Measurements from ENCODE around the gene LSM3.
A peak's percentile ranks its signal among the peaks of the same experiment; 100 is the strongest.

Gene LSM3

DNA sequence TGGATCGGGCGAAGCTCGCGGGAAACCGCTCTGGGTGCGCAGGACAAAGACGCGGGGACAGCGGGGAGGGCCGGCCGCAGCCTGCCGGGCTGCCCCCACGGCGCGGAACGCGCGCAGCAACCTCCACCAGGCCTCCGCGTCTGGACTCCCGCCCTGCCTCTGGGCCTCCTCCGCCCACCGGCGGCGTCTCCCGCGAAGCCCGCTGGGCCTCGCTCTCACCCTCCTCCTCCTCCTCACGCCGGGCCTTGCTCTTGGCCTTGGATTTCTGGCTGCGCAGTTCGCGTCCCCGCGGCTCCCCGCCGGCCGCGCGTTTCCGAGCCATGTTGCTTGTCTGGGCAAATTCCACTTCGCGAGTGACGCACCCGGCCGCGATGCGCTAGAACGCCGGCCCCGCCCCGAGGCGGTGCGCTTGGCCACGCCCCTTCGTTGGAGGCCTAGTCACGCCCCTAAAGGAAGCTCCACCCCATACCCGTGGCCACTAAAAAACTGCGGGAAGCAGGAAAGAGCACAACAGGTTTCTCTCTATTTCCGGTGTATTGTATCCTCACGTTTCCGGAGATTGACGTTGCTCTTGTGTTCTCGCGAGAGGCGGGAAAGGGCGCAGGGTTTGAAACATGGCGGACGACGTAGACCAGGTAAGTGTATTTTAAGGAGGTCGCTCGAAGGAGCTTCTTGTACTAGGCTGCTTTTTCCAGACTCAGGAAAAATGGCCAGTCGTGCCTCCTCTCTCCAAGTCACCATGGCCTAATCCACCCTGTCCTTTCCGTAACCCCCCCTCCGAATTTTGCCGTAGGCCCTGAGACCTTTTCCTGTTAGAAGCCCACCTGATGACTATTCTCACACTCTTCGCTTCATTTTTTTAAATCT, at the start of gene LSM3, which contains the start of gene XPC:
Gene LSM3, plus strand, starts transcription at position 571 of the 867 bp plus-strand sequence. Its CDS starts 44 bp downstream, at position 615.
Gene XPC, minus strand, starts transcription at position 355 of the 867 bp plus-strand sequence. Its CDS starts 33 bp downstream, at position 322.
- peak within 1 kb of the TSS; percentile 96 for H3K4me3 Mint-ChIP-seq
- peak within 1 kb of the TSS; percentile 99 for H3K27ac Mint-ChIP-seq
- no peaks in the 10 kb centered on the region for H3K9me3 Mint-ChIP-seq
- H3K4me1 Mint-ChIP-seq (ENCODE audit: low read depth): peaks cover 59% of the 10 kb centered on the region
- H3K27me3 Mint-ChIP-seq (ENCODE audit: low read depth): no peaks in the 10 kb centered on the region
- H3K36me3 Mint-ChIP-seq (ENCODE audit: low read depth): peaks cover 27% of the 10 kb centered on the region

DNA sequence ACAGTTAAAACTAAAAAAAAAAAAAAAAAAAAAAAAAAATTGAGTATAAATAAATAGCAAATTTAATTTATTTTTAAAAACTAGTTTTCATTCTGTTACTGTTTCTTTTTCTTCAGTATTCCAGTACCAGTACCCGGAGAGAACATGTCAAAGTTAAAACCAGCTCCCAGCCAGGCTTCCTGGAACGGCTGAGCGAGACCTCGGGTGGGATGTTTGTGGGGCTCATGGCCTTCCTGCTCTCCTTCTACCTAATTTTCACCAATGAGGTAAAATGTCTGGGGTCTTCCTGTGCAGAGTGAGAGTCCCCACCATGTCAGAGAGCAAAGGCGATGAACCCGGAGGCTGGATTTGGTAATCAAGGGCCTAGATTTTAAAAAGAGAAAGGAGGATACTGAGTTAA, 49.3 kb upstream of the LSM3 start:
- Mint-ChIP-seq H3K27me3 (ENCODE audit: low read depth) (no peaks in the 10 kb centered on the region), H3K36me3 (ENCODE audit: low read depth) (peaks cover 48% of the 10 kb centered on the region), H3K4me3 (no peak overlapping the region), H3K9me3 (no peaks in the 10 kb centered on the region), H3K4me1 (ENCODE audit: low read depth) (peaks cover 34% of the 10 kb centered on the region), H3K27ac (no peak overlapping the region)

DNA sequence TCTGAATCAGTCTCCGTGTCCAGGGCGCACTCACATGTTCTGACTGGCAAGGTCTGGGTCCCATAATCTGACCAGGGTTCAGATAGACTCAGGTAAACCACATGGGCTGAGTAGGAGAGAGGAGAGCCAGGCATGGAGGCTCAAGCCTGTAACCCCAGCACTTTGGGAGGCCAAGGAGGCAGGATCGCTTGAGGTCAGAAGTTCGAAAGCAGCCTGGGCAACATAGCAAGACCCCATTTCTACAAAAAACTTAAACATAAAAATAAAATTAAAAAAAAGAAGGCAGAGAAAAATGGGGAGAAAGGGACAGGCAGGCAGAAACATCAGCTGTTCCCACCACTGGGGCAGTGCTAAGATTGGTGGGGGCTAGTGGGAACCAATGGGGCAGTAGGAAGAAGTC, 48.4 kb upstream of the LSM3 start:
- no peaks in the 10 kb centered on the region for H3K27me3 Mint-ChIP-seq (ENCODE audit: low read depth)
- H3K4me1 Mint-ChIP-seq (ENCODE audit: low read depth): peaks cover 34% of the 10 kb centered on the region
- peaks cover 48% of the 10 kb centered on the region for H3K36me3 Mint-ChIP-seq (ENCODE audit: low read depth)
- no peak overlapping the region for H3K4me3 Mint-ChIP-seq
- no peak overlapping the region for H3K27ac Mint-ChIP-seq
- H3K9me3 Mint-ChIP-seq: no peaks in the 10 kb centered on the region

DNA sequence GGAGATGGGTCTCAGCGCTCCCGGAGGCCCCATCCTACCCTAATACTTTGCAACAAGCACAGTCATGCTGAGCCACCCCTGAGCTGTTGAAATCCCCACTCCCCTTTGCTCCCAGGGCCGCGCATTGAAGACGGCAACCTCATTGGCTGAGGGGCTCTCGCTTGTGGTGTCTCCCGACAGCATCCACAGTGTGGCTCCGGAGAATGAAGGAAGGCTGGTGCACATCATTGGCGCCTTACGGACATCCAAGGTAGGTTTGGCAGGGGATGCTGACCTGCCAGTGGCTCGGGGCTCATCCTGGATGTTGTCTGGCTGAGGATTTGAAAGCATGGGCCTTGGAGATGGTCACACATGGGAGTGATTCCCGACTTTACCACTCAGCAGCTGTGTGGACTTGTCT, 47.9 kb upstream of the LSM3 start:
- Mint-ChIP-seq H3K36me3 (ENCODE audit: low read depth) (peaks cover 50% of the 10 kb centered on the region), H3K4me1 (ENCODE audit: low read depth) (peaks cover 33% of the 10 kb centered on the region), H3K27me3 (ENCODE audit: low read depth) (no peaks in the 10 kb centered on the region), H3K27ac (no peak overlapping the region), H3K9me3 (no peaks in the 10 kb centered on the region), H3K4me3 (no peak overlapping the region)

DNA sequence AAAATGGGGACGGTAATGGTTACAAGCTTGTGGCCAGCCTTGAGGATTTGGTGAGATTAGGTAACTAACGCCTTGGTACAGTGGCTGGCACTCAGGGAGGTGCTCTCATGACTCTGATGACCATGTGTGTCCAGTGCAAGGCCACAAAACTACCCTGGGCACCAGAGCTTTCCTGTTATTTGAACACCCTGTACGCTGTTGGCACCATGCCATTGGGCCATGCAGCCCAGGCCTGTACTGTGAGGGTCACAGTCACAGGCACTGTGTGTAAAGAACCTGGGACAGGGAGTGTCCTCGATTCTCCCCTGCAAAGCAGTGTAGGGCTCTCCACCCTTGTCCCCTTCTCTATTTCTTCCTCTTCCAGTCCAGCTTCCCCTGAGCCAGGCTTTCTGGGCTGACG, 47.5 kb upstream of the LSM3 start:
- Mint-ChIP-seq H3K4me1 (ENCODE audit: low read depth) (peaks cover 29% of the 10 kb centered on the region), H3K36me3 (ENCODE audit: low read depth) (peaks cover 55% of the 10 kb centered on the region), H3K9me3 (no peaks in the 10 kb centered on the region), H3K27ac (no peak overlapping the region), H3K4me3 (no peak overlapping the region), H3K27me3 (ENCODE audit: low read depth) (no peaks in the 10 kb centered on the region)

DNA sequence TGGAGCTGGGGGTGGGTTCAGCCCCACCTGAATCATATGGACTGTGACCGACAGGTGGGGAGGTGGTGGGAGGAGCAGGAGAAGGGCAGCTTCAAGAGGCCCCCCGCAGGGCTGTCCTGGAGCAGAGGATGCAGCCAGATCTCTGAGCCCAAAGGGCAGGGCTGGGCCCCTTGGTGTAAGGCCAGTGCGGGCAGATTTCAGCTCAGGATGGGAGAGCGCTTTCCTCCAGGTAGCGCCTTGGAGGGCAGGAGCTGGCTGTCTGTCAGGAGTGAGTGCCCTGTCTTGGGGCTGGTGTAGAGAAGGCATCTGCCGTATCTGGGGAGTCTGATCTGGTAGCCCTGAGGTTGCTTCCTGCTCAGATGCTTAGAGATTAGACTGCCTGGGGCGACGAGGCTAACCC, 46.5 kb upstream of the LSM3 start:
- peaks cover 53% of the 10 kb centered on the region for H3K36me3 Mint-ChIP-seq (ENCODE audit: low read depth)

DNA sequence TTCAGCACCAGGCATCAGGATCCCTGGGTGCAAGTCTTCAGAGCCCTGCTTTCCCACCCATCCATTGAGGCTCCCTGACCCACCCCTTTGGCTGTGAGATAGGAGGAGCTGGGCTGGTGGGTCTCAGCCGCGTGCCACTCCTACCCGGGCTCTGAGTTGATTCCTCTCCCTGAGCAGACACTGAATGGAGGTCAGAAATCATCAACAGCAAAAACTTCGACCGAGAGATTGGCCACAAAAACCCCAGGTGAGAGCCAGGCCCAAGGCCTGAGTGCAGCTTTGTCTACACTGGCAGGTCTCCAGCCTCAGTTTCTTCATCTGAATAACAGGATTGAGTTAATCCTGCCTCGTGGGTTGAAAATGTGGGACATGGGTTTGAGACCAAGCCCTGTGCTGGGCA, 45.9 kb upstream of the LSM3 start:
- H3K36me3 Mint-ChIP-seq (ENCODE audit: low read depth): peaks cover 48% of the 10 kb centered on the region
- H3K9me3 Mint-ChIP-seq: no peaks in the 10 kb centered on the region
- H3K4me1 Mint-ChIP-seq (ENCODE audit: low read depth): peaks cover 16% of the 10 kb centered on the region
- no peak overlapping the region for H3K4me3 Mint-ChIP-seq
- H3K27me3 Mint-ChIP-seq (ENCODE audit: low read depth): no peaks in the 10 kb centered on the region
- peak overlapping the region; percentile 11 for H3K27ac Mint-ChIP-seq

More for the DNA sequence above, 46.5 kb upstream of the LSM3 start:
- H3K27ac Mint-ChIP-seq: no peak overlapping the region
- H3K9me3 Mint-ChIP-seq: no peaks in the 10 kb centered on the region
- H3K27me3 Mint-ChIP-seq (ENCODE audit: low read depth): no peaks in the 10 kb centered on the region
- peaks cover 20% of the 10 kb centered on the region for H3K4me1 Mint-ChIP-seq (ENCODE audit: low read depth)
- no peak overlapping the region for H3K4me3 Mint-ChIP-seq

DNA sequence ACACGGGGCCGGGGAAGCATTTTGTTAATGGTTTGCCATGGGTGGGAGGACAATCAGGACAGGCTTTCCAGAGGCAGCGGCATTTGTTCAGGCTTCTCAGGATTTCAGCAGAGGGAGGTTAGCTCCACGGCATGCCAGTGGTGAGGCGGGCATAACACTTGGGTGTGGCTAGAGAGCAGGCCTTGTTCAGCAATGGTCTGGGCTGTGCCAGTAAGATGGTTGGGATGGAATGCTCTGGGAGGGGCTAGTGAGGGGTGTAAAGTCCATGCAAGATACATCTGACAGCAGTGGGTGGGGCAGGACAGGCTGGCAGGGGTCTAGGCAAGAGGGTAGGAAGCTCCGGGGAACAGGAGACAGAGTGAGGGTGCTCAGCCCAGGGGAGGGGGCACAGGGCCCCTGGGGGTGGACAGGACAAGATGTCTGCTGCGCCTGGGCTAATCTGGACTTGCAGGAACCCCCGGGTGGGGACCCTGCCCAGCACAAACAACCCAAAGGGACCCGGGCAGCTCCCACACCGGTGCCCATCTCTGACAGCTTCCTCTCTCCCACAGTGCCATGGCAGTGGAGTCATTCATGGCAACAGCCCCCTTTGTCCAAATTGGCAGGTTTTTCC, 45.3 kb upstream of the LSM3 start:
- no peaks in the 10 kb centered on the region for H3K9me3 Mint-ChIP-seq
- H3K27ac Mint-ChIP-seq: peak overlapping the region; percentile 11
- no peak overlapping the region for H3K4me3 Mint-ChIP-seq

DNA sequence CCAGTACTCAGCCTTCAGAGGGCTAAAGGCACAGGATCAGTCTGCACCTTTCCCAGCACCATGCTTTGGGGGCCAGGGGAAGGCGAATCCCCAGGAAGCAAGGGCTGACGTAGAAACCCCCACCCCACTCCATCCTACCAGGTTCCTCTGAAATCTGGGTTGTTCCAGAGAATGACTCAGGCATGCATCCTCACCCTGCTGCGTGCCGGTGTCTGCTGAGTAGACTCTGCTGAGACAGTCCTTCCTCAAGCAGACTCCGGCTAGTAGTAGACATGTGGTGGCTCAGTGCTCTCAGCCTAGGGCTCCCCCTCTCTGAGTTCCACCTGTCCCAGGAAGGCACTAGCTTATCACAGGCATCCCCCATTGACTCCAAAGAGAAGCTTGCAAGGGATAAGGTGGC, 44.7 kb upstream of the LSM3 start:
- no peaks in the 10 kb centered on the region for H3K27me3 Mint-ChIP-seq (ENCODE audit: low read depth)
- H3K9me3 Mint-ChIP-seq: no peaks in the 10 kb centered on the region
- peaks cover 5% of the 10 kb centered on the region for H3K4me1 Mint-ChIP-seq (ENCODE audit: low read depth)
- no peak overlapping the region for H3K27ac Mint-ChIP-seq
- H3K4me3 Mint-ChIP-seq: no peak overlapping the region
- H3K36me3 Mint-ChIP-seq (ENCODE audit: low read depth): peaks cover 39% of the 10 kb centered on the region

More for the DNA sequence above, 45.3 kb upstream of the LSM3 start:
- Mint-ChIP-seq H3K4me1 (ENCODE audit: low read depth) (peaks cover 10% of the 10 kb centered on the region), H3K27me3 (ENCODE audit: low read depth) (no peaks in the 10 kb centered on the region), H3K36me3 (ENCODE audit: low read depth) (peaks cover 42% of the 10 kb centered on the region)

DNA sequence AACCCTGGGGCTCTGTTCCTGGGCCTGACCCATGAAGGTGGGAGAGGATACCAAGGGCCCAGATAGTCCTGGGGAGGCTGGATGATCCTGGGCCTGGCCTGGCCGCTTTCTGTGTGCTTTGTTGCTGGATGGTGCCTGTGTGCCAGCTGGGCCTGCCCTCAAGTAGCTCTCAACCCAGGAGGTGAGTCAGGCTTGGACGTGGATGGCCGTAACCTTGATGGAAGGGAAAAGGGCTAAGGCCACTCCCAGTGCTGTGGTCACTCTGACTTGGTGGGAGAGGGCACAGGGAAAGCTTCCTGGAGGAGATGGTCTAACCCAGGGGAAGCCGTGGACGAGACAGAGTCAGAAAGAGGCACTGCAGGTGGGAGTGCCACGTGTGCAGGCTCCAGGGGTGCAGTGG, 44.3 kb upstream of the LSM3 start:
- Mint-ChIP-seq H3K4me1 (ENCODE audit: low read depth) (peaks cover 5% of the 10 kb centered on the region), H3K9me3 (no peaks in the 10 kb centered on the region), H3K36me3 (ENCODE audit: low read depth) (peaks cover 36% of the 10 kb centered on the region), H3K27ac (no peak overlapping the region), H3K4me3 (no peak overlapping the region), H3K27me3 (ENCODE audit: low read depth) (no peaks in the 10 kb centered on the region)

DNA sequence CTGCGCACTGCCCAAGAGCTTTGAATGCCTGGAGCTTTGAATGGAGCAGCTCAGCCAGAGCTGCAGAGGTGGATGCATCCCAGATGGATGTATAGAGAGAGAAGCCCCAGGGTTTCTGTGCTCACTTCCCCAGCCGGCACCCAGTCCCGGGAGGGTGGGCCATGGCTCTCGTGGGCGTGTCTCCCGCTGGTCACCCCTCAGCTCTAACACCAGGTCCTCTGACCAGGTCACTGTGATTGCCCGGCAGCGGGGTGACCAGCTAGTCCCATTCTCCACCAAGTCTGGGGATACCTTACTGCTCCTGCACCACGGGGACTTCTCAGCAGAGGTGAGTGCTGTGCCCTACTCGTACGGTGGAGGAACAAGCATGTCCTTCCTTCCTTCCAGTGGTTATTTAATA, 43.0 kb upstream of the LSM3 start:
- peaks cover 33% of the 10 kb centered on the region for H3K36me3 Mint-ChIP-seq (ENCODE audit: low read depth)
- peaks cover 3% of the 10 kb centered on the region for H3K4me1 Mint-ChIP-seq (ENCODE audit: low read depth)
- no peak overlapping the region for H3K27ac Mint-ChIP-seq

DNA sequence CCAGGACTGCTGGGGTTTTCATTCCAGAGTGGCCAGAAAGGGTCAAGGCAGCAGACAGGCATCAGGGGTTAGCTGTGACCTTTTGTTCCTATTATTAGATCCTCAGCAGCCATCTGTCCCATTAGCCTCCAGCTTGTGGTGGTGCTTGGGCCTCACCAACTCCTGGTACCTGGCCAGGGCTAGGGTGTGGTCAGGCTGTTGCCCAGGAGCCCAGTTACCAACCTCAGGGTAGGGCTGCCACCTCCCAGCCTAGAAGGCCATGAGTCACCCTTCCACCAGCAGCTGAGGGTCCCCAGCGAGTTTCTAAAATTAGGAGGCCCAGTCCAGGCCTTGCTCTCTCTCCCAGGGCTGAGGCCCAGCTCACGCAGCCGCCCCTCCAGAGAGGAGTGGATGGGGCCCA, 41.6 kb upstream of the LSM3 start:
- H3K27ac Mint-ChIP-seq: no peak overlapping the region
- peaks cover 6% of the 10 kb centered on the region for H3K4me1 Mint-ChIP-seq (ENCODE audit: low read depth)
- no peaks in the 10 kb centered on the region for H3K9me3 Mint-ChIP-seq
- H3K36me3 Mint-ChIP-seq (ENCODE audit: low read depth): peaks cover 31% of the 10 kb centered on the region
- H3K27me3 Mint-ChIP-seq (ENCODE audit: low read depth): no peaks in the 10 kb centered on the region
- no peak overlapping the region for H3K4me3 Mint-ChIP-seq

More for the DNA sequence above, 43.0 kb upstream of the LSM3 start:
- H3K27me3 Mint-ChIP-seq (ENCODE audit: low read depth): no peaks in the 10 kb centered on the region
- H3K9me3 Mint-ChIP-seq: no peaks in the 10 kb centered on the region
- H3K4me3 Mint-ChIP-seq: no peak overlapping the region

DNA sequence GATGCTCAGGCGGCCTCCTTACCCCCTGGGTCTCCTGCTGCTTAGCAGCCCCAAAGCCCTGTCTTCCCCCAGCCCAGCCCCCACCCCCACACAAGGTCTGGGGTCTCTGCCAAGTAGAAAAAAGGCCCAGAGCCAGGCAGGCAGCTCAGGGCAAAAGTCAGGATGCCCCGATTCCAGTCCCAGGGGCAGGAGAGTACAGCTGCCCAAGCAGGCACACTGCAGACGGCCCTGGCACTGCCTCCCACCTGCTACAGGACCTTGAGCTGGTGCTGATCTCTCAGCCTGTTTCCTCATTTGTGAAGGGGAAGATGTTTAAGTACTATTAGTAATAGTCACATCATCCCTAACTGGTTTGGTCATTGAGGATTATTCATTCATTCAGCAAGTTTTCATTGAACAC, 41.2 kb upstream of the LSM3 start:
- no peaks in the 10 kb centered on the region for H3K9me3 Mint-ChIP-seq
- H3K36me3 Mint-ChIP-seq (ENCODE audit: low read depth): peaks cover 31% of the 10 kb centered on the region
- no peak overlapping the region for H3K4me3 Mint-ChIP-seq
- H3K27ac Mint-ChIP-seq: no peak overlapping the region
- peaks cover 10% of the 10 kb centered on the region for H3K4me1 Mint-ChIP-seq (ENCODE audit: low read depth)
- no peaks in the 10 kb centered on the region for H3K27me3 Mint-ChIP-seq (ENCODE audit: low read depth)

DNA sequence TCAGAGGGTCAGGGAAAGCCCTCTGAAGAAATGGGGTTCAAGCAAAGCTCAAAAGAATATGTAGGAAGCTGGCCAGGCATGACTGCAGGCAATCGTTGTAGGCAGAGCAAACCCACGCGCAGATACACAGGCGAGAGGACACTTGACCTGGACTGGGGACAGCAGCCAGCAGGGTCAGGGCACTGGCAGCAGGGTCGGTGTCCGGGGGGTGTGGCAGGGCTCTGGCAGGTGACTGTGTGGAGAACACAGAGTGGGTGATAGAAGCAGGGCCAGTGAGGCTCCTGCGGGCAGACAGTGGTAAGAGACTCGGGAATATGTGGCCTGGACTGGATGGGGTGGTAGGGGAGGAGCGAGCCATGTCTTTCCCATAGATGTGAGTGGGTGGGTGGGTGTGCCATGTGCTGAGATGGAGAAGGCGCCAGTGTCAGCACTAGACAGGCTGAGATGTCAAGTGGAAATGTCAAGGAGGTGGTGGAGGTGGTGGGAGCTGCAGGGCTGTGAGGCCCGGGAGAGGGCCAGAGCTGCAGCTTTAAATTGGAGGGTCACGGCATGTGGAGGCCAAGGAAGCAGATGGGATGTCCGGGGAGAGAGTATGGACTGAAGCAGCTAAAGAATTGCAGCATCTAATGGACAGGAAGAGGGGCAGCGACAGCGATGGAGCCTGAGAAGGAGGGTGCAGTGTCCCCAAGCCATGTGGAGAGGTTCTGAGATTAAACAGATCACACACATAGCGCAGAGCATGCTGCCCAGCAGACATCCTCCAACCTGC, 40.3 kb upstream of the LSM3 start:
- Mint-ChIP-seq H3K9me3 (no peaks in the 10 kb centered on the region), H3K4me3 (no peak overlapping the region), H3K27me3 (ENCODE audit: low read depth) (no peaks in the 10 kb centered on the region), H3K36me3 (ENCODE audit: low read depth) (peaks cover 27% of the 10 kb centered on the region), H3K27ac (peak overlapping the region; percentile 17), H3K4me1 (ENCODE audit: low read depth) (peaks cover 17% of the 10 kb centered on the region)

All from T-helper 1 cell treated with Interleukin-12 subunit alpha and Interleukin-12 subunit beta and Interleukin-4 antibody, amounts not matched to agents 30 μg/mL and 1 μg/mL, for 36 hours (primary cell).